PFSK-1 (cell line): ENCODE results near the gene OR1J2.

Experiments used
- FOXP2 ChIP-seq: optimal IDR thresholded peaks from 2 replicates; pipeline ENCODE3; 2011; ENCODE audit warnings: borderline replicate concordance, control low read depth, inconsistent platforms; ENCODE audit not compliant: insufficient read depth; ENCODE audit errors: extremely low read length, extremely low read depth
- POLR2AphosphoS5 ChIP-seq: IDR thresholded peaks from 2 replicates; pipeline ENCODE4 v1.6.1; 2012; ENCODE audit warnings: low read depth, mild to moderate bottlenecking, control low read depth, low read length, moderate library complexity
- REST ChIP-seq, 2 experiments: IDR thresholded peaks; 2 replicates each; pipeline versions ENCODE4 v1.6.1 to v1.8.0; 2011 to 2012; ENCODE audit warnings: low read depth in 2 of 2, low read length in 2 of 2, control low read depth in 1 of 2, inconsistent platforms in 1 of 2, mild to moderate bottlenecking in 1 of 2, moderate library complexity in 1 of 2; ENCODE audit not compliant: insufficient read depth in 1 of 2
- TAF1 ChIP-seq: IDR thresholded peaks from 2 replicates; pipeline ENCODE4 v1.6.1; 2012; ENCODE audit warnings: low read length, control low read depth, borderline replicate concordance; ENCODE audit not compliant: insufficient read depth

- no peak for TF ChIP-seq POLR2AphosphoS5
- TF ChIP-seq REST (IDR thresholded peaks at IDR 0.05; ENCODE audit: insufficient read depth in 1 of 2, low read depth in 2 of 2, low read length in 2 of 2) = no peak
- no peak for TF ChIP-seq TAF1
- no peak for TF ChIP-seq FOXP2
These were observed 32.8 kb upstream of the OR1J2 start, which contains the start of gene OR1J1 for GRCh38 chr9:122477826-122478225.
